IPS DF 4.7 (cell line): Measurements from ENCODE around the gene GON4L.
"Not testable (repeated sequence)": the region's sequence is repeated elsewhere in the genome, so short reads cannot be mapped to it uniquely, and the experiment has no call there.

Experiments used
- DNase-seq: peaks from one replicate; pipeline ENCODE4 v3.0.0-alpha.2; 2013; ENCODE audit warnings: low spot score; ENCODE audit errors: extremely low read depth

Gene GON4L

GRCh38 chr1:155877945-155878344 lies 20.9 kb upstream of the GON4L start:
- DNase-seq, result no peak

GRCh38 chr1:155873860-155874259 lies 16.8 kb upstream of the GON4L start:
- DNase-seq, result no peak

GRCh38 chr1:155872527-155872926 lies 15.5 kb upstream of the GON4L start:
- DNase-seq, result no peak

- no peak for DNase-seq
Observed at GRCh38 chr1:155871390-155871789, 14.4 kb upstream of the GON4L start.

- no peak for DNase-seq
Observed at GRCh38 chr1:155867766-155868165, 10.8 kb upstream of the GON4L start.

- DNase-seq, result no peak
Observed at GRCh38 chr1:155864393-155864792, 7.4 kb upstream of the GON4L start.

- DNase-seq, result no peak
Observed at GRCh38 chr1:155861896-155862295, 4.9 kb upstream of the GON4L start.

GRCh38 chr1:155860970-155861510 lies 4.0 kb upstream of the GON4L start:
- no peak for DNase-seq

- DNase-seq, result no peak
Observed at GRCh38 chr1:155859881-155860871, 3.2 kb upstream of the GON4L start.

- DNase-seq, result peak; percentile 85
Observed at GRCh38 chr1:155859234-155859829, 2.3 kb upstream of the GON4L start, which contains the start of gene SYT11. Gene SYT11, plus strand, starts transcription at chr1:155859567. Its CDS starts 195 bp downstream, at chr1:155859762.

GRCh38 chr1:155858800-155859233 lies 1.8 kb upstream of the GON4L start:
- no peak for DNase-seq

- DNase-seq, result no peak
Observed at GRCh38 chr1:155856257-155856974, 598 bp downstream of the GON4L start.

- DNase-seq, result no peak
Observed at GRCh38 chr1:155850345-155850744, 6.7 kb downstream of the GON4L start.

- DNase-seq, result no peak
Observed at GRCh38 chr1:155847823-155848529, 9.0 kb downstream of the GON4L start.

GRCh38 chr1:155844860-155845421 lies 12.1 kb downstream of the GON4L start:
- DNase-seq, result no peak

GRCh38 chr1:155840386-155840785 lies 16.6 kb downstream of the GON4L start:
- no peak for DNase-seq

GRCh38 chr1:155835548-155835947 lies 21.5 kb downstream of the GON4L start:
- DNase-seq, result no peak

- not testable (repeated sequence) for DNase-seq
Observed at GRCh38 chr1:155834927-155835399, 22.1 kb downstream of the GON4L start.

GRCh38 chr1:155834296-155834926 lies 22.6 kb downstream of the GON4L start:
- DNase-seq, result no peak
